Central memory CD4-positive, alpha-beta T cell (primary cell): ENCODE data around the gene KIF1A.
"Not testable (repeated sequence)": the region's sequence is repeated elsewhere in the genome, so short reads cannot be mapped to it uniquely, and the experiment has no call there.

Experiments used
- DNase-seq: peaks from one replicate; pipeline ENCODE4 v3.0.0; 2022

KIF1A gene

GRCh38 chr2:240847817-240848216 is 27.8 kb upstream of the KIF1A start:
- DNase-seq, result no peak

- no peak for DNase-seq
These were observed 27.0 kb upstream of the KIF1A start for GRCh38 chr2:240846873-240847595.

GRCh38 chr2:240846309-240846708 is 26.3 kb upstream of the KIF1A start:
- DNase-seq, result not testable (repeated sequence)

GRCh38 chr2:240840435-240841060 is 20.5 kb upstream of the KIF1A start:
- DNase-seq, result no peak

GRCh38 chr2:240839152-240840143 is 19.4 kb upstream of the KIF1A start:
- no peak for DNase-seq

- DNase-seq, result no peak
These were observed 17.6 kb upstream of the KIF1A start for GRCh38 chr2:240837621-240838020.

- DNase-seq, result no peak
These were observed 16.9 kb upstream of the KIF1A start for GRCh38 chr2:240836781-240837467.

- no peak for DNase-seq
These were observed 15.5 kb upstream of the KIF1A start for GRCh38 chr2:240835528-240835927.

GRCh38 chr2:240834377-240834975 is 14.5 kb upstream of the KIF1A start:
- DNase-seq, result no peak

GRCh38 chr2:240833724-240834285 is 13.8 kb upstream of the KIF1A start:
- DNase-seq, result no peak

- no peak for DNase-seq
These were observed 13.0 kb upstream of the KIF1A start for GRCh38 chr2:240832921-240833494.

- DNase-seq, result peak; percentile 99
These were observed 12.2 kb upstream of the KIF1A start for GRCh38 chr2:240832205-240832727.

- DNase-seq, result no peak
These were observed 11.7 kb upstream of the KIF1A start for GRCh38 chr2:240831594-240832204.

GRCh38 chr2:240825476-240825875 is 5.5 kb upstream of the KIF1A start:
- no peak for DNase-seq

- no peak for DNase-seq
These were observed 3.7 kb upstream of the KIF1A start for GRCh38 chr2:240823449-240824336.

GRCh38 chr2:240822280-240822847 is 2.3 kb upstream of the KIF1A start:
- no peak for DNase-seq

- DNase-seq, result no peak
These were observed 1.4 kb upstream of the KIF1A start for GRCh38 chr2:240821429-240821778.

- DNase-seq, result no peak
These were observed 799 bp upstream of the KIF1A start for GRCh38 chr2:240820607-240821428.
